GM23248 (cell line): ENCODE results near the gene SYTL2. TPM values are rescaled to one million over a fixed set of nuclear protein-coding genes. Genes with fewer than 3 reads are reported as not detected.

Experiments used
- DNase-seq: peaks from one replicate; pipeline ENCODE4 v3.0.0-alpha.2; 2015
- H2AFZ ChIP-seq: fragments of 200-600 bp; sonication (generic); 2 replicates; pipeline ENCODE4 v1.6.1; 2016; ENCODE audit warnings: antibody characterized with exemption
- H3F3A ChIP-seq: fragments of 200-600 bp; sonication (generic); 2 replicates; pipeline ENCODE4 v1.6.1; 2016; ENCODE audit warnings: mild to moderate bottlenecking, antibody characterized with exemption, mixed run types; ENCODE audit not compliant: insufficient read depth
- H3K27ac ChIP-seq: fragments of 200-600 bp; sonication (generic); 2 replicates; pipeline ENCODE4 v1.5.1; 2016; ENCODE audit warnings: mild to moderate bottlenecking
- H3K27me3 ChIP-seq: fragments of 200-600 bp; sonication (generic); replicated peaks from 2 replicates; pipeline ENCODE4 v1.6.1; 2016; ENCODE audit warnings: mild to moderate bottlenecking; ENCODE audit not compliant: insufficient read depth
- H3K36me3 ChIP-seq: fragments of 200-600 bp; sonication (generic); 2 replicates; pipeline ENCODE4 v1.6.1; 2016; ENCODE audit warnings: low read depth, mild to moderate bottlenecking
- H3K4me1 ChIP-seq: fragments of 200-600 bp; sonication (generic); 2 replicates; pipeline ENCODE4 v1.6.1; 2016; ENCODE audit warnings: mild to moderate bottlenecking; ENCODE audit not compliant: insufficient read depth
- H3K4me2 ChIP-seq: fragments of 200-600 bp; sonication (generic); one replicate; pipeline ENCODE4 v1.6.1; 2016; ENCODE audit warnings: mild to moderate bottlenecking; ENCODE audit not compliant: unreplicated experiment
- H3K4me3 ChIP-seq: fragments of 200-600 bp; sonication (generic); 2 replicates; pipeline ENCODE4 v1.5.1; 2016; ENCODE audit warnings: mild to moderate bottlenecking
- H3K79me2 ChIP-seq: fragments of 200-600 bp; sonication (generic); 2 replicates; pipeline ENCODE4 v1.6.1; 2016; ENCODE audit warnings: mild to moderate bottlenecking; ENCODE audit not compliant: insufficient read depth
- H3K9ac ChIP-seq: fragments of 200-600 bp; sonication (generic); 2 replicates; pipeline ENCODE4 v1.6.1; 2016; ENCODE audit warnings: mild to moderate bottlenecking
- H3K9me2 ChIP-seq: fragments of 200-600 bp; sonication (generic); 2 replicates; pipeline ENCODE4 v1.6.1; 2016; ENCODE audit warnings: mixed run types, mild to moderate bottlenecking, moderate library complexity; ENCODE audit not compliant: insufficient read depth
- H3K9me3 ChIP-seq: fragments of 200-600 bp; sonication (generic); one replicate; pipeline ENCODE4 v1.6.1; 2017; ENCODE audit warnings: low read depth
- H4K20me1 ChIP-seq: fragments of 200-600 bp; sonication (generic); 2 replicates; pipeline ENCODE4 v1.6.0; 2016; ENCODE audit not compliant: insufficient read depth
- EZH2 ChIP-seq: fragments of 200-600 bp; sonication (generic); IDR thresholded peaks from 2 replicates; pipeline ENCODE4 v1.6.1; 2018; ENCODE audit warnings: antibody characterized with exemption, mild to moderate bottlenecking; ENCODE audit not compliant: insufficient read depth, poor library complexity, severe bottlenecking
- EZH2phosphoT487 ChIP-seq: fragments of 200-600 bp; sonication (generic); IDR thresholded peaks from 2 replicates; pipeline ENCODE4 v1.6.1; 2018; ENCODE audit warnings: antibody characterized with exemption, moderate library complexity, mild to moderate bottlenecking, low read depth; ENCODE audit not compliant: insufficient read depth
- WGBS, 2 experiments: methylation state at CpG; one replicate each; pipeline ENCODE4 v1.1.6; 2015 to 2017; ENCODE audit warnings: low lambda C conversion rate in 2 of 2, low coverage in 1 of 2; ENCODE audit errors: missing lambda C conversion rate in 2 of 2; 5-methylcytosine and 5-hydroxymethylcytosine counted together
- in situ Hi-C: fragments of 300-500 bp; cut with MboI; formaldehyde crosslinking; loops from 2 replicates; pipeline ENCODE4 v1.15.0; 2020
- polyA plus RNA-seq: library from polyadenylated mRNA; unstranded; fragments of >200 nt; fragmentation: Nextera tagmentation; extraction: Ambion mirVana; gene quantifications from 2 replicates; pipeline ENCODE4 v1.2.1, GENCODE V29; 2016
- total RNA-seq: library from RNA; depleted of rRNA; stranded (reverse); fragments of >200 nt; shearing (Covaris generic); gene quantifications from 2 replicates; pipeline ENCODE4 v1.2.3, GENCODE V29; 2014

The SYTL2 gene
- total and polyA plus RNA-seq, 2 experiments from 2014 or later, result 3.5 to 5.3 TPM

GRCh38 chr11:85705800-85706199 is 105.1 kb downstream of the SYTL2 start:
- Histone ChIP-seq H3K9me3 (no peaks in the 10 kb centered on the region), H3F3A (peaks cover 20% of the 10 kb centered on the region), H3K27ac (0 out of 2 replicates have a peak overlapping the region, but pooled peaks have one; percentile 13), H3K9ac (no peak overlapping the region), H3K36me3 (no peaks in the 10 kb centered on the region), H3K27me3 (no peaks in the 10 kb centered on the region), H3K4me1 (peaks cover 17% of the 10 kb centered on the region), H3K79me2 (no peaks in the 10 kb centered on the region), H2AFZ (no peak overlapping the region), H3K4me3 (no peak overlapping the region), H3K4me2 (peak overlapping the region; percentile 47), H3K9me2 (no peaks in the 10 kb centered on the region), H4K20me1 (no peaks in the 10 kb centered on the region)
- DNase-seq, result peak; percentile 62
- TF ChIP-seq EZH2 (no peak), EZH2phosphoT487 (no peak)
- in situ Hi-C loops, result no loop called here

GRCh38 chr11:85704967-85705366 is 106.0 kb downstream of the SYTL2 start:
- Histone ChIP-seq H3K9me2 (no peaks in the 10 kb centered on the region), H3K36me3 (no peaks in the 10 kb centered on the region), H3K4me1 (peaks cover 17% of the 10 kb centered on the region), H3K4me2 (peak overlapping the region; percentile 47), H3K9ac (no peak overlapping the region), H3K9me3 (no peaks in the 10 kb centered on the region), H2AFZ (no peak overlapping the region), H3K4me3 (no peak overlapping the region), H3K27me3 (no peaks in the 10 kb centered on the region), H3K27ac (no peak overlapping the region), H4K20me1 (no peaks in the 10 kb centered on the region), H3F3A (peaks cover 20% of the 10 kb centered on the region), H3K79me2 (no peaks in the 10 kb centered on the region)
- in situ Hi-C loops, result no loop called here
- DNase-seq, result no peak
- TF ChIP-seq EZH2 (no peak), EZH2phosphoT487 (no peak)
- 96 to 98% methylated on average over 3 of the region's 3 CpGs for WGBS, 2 experiments

- Histone ChIP-seq H3K9me3 (no peaks in the 10 kb centered on the region), H3F3A (peaks cover 14% of the 10 kb centered on the region), H3K4me2 (no peak overlapping the region), H3K27ac (no peak overlapping the region), H3K4me3 (no peak overlapping the region), H3K4me1 (peaks cover 13% of the 10 kb centered on the region), H3K27me3 (no peaks in the 10 kb centered on the region), H3K9me2 (no peaks in the 10 kb centered on the region), H3K9ac (no peak overlapping the region), H2AFZ (no peak overlapping the region), H3K36me3 (no peaks in the 10 kb centered on the region), H4K20me1 (no peaks in the 10 kb centered on the region), H3K79me2 (no peaks in the 10 kb centered on the region)
- in situ Hi-C loops, result loop anchor here (10.0 to 25.0 kb wide), 2 partner anchors 145 to 262 kb away; no protein-coding TSS in a partner anchor
- TF ChIP-seq EZH2 (no peak), EZH2phosphoT487 (no peak)
- no peak for DNase-seq
- 86 to 88% methylated on average over 2 of the region's 2 CpGs for WGBS, 2 experiments
These were observed 110.8 kb downstream of the SYTL2 start for GRCh38 chr11:85699957-85700741.

DNA sequence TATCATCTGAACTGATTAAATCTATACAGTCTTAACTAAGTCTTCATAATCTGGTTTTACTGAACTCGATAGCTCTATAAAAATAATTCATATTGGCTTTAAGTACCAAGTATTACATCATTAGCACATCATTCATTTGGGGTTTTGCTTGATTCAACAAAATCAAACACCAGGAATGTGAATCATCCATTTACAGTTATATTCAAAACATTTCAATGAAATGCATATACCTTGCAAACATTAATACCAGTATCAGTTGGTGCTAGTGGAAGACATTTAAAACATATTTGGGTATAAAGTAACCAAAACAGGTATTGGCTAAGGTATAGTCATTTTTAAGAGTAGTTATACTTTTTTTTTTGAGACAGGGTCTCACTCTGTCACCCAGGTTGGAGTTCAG is 112.7 kb downstream of the SYTL2 start:
- Histone ChIP-seq H3K9me2 (no peaks in the 10 kb centered on the region), H3K4me3 (no peak overlapping the region), H3K9me3 (no peaks in the 10 kb centered on the region), H4K20me1 (no peaks in the 10 kb centered on the region), H3K79me2 (no peaks in the 10 kb centered on the region), H3F3A (peaks cover 14% of the 10 kb centered on the region), H3K4me2 (no peak overlapping the region), H2AFZ (no peak overlapping the region), H3K27me3 (no peaks in the 10 kb centered on the region), H3K4me1 (peaks cover 21% of the 10 kb centered on the region), H3K9ac (no peak overlapping the region), H3K27ac (no peak overlapping the region), H3K36me3 (no peaks in the 10 kb centered on the region)
- WGBS, 2 experiments, result 16 to 19% methylated on average over 1 of the region's 1 CpG
- in situ Hi-C loops, result loop anchor here (10.0 to 25.0 kb wide), 2 partner anchors 147 to 264 kb away; no protein-coding TSS in a partner anchor
- TF ChIP-seq EZH2 (no peak), EZH2phosphoT487 (no peak)
- DNase-seq, result no peak
